Suprapubic skin (tissue), 3 donors: Measurements from ENCODE around the gene SIN3B.

Experiments
- CTCF ChIP-seq, 2 donors: fragments of 200-600 bp in 1 of 2; fragments of 450-650 bp in 1 of 2; sonication (generic) in 1 of 2; IDR thresholded peaks; one replicate each; pipeline ENCODE4 v1.5.1; 2016 to 2019; ENCODE audit warnings: antibody characterized with exemption in 2 of 2, mild to moderate bottlenecking in 1 of 2, moderate library complexity in 1 of 2
- POLR2A ChIP-seq, 2 donors: fragments of 450-650 bp; IDR thresholded peaks; one replicate each; pipeline ENCODE4 v1.6.1; 2017; ENCODE audit warnings: antibody characterized with exemption in 2 of 2, mild to moderate bottlenecking in 2 of 2, moderate library complexity in 2 of 2

- no peak for TF ChIP-seq CTCF (IDR thresholded peaks at IDR 0.05)
- TF ChIP-seq POLR2A (IDR thresholded peaks at IDR 0.05), result no peak
These were observed 57.2 kb downstream of the SIN3B start for GRCh38 chr19:16886305-16886880.
